GM21786 (cell line): ENCODE data around the gene NIN.
"Not testable (repeated sequence)": the region's sequence is repeated elsewhere in the genome, so short reads cannot be mapped to it uniquely, and the experiment has no call there.

Source experiments
- ATAC-seq: cut with Tn5 transposase; IDR thresholded peaks from one replicate; pipeline ENCODE4 v1.9.1; 2021; ENCODE audit not compliant: unreplicated experiment

The NIN gene

DNA sequence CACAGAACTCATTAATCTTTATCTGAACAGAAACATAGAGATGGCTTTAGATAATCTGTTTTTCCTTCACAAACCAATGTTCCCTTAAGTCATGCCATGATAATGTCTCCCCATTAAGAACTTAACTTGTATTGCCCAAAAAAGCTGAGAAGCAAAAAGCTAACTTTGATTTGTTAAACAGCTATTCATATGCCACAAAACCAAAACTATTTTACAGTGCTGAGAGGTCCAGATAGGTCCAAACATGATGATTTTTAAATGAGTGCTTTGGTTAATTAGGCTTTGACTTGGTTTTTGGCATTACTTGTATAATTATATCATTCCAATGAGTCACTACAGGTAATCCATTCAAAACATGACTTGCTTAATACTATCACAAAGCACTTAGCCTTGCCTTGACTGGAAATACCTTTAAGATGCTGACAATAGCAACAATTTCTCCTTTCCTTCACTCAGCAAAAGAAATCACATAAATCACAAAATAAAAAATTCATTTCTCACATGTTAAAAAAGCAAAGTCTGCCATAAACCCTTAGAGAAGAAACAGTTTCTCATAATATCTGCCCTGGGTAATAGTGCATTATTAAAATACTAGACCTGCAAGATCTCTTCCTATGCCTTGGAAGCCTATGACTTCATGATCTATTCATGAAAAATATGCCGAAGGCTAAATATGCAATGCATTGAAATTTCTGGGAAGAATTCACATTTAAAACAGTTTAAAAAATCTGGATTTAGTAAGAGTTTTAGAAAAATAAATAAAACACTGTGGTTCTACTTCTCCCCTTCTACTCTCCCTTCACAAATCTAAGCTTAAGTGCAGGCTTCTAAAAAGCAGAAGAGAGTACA lies 110.8 kb downstream of the NIN start:
- no peak for ATAC-seq

- no peak for ATAC-seq
Measured at GRCh38 chr14:50718949-50719348, 112.0 kb downstream of the NIN start.

GRCh38 chr14:50717811-50718210 lies 113.2 kb downstream of the NIN start:
- ATAC-seq: no peak

DNA sequence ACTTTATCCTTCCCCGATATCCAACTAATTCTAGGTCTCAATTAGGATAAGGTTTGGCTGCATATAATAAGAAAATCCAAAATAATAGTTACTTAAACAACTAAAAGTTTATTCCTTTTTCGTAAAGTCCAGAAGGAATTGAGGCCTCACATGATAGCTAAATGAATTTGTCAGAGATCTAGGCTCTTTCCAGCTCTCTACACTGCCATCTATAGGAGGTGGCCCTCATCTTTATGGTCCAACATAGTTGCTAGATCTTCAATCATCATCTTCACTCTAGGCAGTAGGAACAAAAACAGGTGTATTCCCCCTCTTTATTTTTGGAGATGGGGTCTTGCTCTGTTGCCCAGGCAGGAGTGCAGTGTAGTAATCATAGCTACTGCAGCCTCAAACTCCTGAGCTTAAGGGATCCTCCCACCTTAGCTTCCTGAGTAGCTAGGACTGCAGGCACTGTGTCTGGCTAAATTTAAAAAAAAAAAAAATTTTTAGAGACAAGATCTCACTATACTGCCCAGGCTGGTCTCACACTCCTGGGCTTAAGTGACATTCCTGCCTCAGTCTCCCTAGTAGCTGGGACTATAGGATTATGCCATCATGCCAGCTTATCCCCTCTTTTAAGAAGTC lies 116.4 kb downstream of the NIN start:
- no peak for ATAC-seq

DNA sequence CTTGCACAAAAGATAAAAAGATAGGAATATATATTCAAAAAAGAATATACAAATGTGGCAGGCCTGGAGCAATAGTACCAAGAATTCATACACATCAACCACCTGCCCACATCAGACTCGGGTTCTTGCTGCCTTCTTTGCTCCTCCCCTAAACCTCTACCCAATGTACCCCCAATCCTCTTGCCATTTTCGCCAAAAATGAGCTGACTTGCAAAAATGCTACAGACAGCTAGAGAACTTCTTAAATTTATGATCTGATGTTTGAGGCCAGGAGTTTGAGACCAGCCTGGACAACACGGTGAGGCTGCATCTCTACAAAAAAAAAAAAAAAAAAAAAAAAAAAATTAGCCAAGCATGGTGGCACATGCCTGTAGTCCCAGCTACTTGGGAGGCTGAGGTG lies 119.9 kb downstream of the NIN start:
- no peak for ATAC-seq

GRCh38 chr14:50705026-50705593 lies 125.9 kb downstream of the NIN start:
- no peak for ATAC-seq

DNA sequence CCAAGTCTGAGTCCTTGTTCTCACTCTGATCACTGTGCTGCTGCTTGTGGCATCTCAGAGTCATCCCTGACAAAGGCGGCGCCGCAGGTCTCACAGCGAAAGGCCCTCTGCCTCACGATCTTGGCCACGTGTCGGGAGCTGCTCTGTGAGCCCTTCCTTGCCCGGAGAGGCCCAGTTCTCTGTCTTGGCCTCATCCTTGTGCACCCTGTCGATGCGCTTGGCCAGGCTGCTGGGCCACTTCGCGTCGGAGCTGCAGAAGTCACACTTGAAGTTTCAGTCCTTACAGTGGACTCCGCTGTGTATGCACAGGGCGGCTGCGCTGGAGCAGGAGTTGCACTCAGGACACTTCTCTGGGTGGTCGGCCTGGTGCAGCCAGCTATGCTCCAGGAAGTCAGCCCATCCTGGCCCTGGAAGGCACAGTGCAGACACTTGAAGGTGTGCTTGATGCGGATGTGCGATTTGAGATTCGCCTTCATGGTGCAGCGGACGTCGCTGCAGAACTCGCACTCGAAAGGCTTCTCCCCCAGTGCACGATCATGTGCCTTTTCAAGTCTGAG lies 126.4 kb downstream of the NIN start:
- no peak for ATAC-seq

DNA sequence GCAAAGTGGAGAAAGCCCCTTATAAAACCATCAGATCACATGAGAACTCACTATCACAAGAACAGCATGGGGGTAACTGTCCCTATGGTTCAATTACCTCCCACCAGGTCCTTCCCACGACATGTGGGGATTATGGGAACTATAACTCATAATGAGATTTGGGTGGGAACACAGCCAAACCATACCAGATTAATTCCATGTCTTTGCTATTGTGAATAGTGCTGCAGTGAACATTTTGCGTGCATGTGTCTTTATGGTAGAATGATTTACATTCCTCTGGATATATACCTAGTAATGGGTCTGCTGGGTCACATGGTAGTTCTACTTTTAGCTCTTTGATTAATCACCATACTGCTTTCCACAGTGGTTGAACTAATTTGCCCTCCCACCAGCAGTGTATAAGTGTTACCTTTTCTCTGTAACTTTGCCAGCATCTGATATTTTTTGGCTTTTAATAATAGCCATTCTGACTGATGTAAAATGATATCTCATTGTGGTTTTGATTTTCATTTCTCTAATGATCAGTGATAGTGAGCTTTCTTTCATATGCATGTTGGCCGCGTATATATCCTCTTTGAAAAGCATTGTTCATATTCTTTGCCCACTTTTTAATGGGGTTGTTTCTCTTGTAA lies 133.2 kb downstream of the NIN start:
- ATAC-seq: no peak

DNA sequence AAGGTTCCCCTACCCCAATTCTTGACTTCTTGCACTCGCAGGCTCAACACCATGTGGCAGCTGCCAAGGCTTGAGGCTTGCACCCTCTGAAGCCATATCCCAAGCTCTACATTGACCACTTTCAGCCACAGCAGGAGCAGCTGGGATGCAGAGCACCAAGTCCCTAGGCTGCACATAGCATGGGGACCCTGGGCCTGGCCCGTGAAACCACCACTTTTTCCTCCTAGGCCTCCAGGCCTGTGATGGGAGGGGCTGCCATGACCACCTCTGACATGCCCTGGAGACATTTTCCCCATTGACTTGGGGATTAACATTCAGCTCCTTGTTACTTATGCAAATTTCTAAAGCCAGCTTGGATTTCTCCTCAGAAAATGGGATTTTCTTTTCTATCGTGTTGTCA lies 136.7 kb downstream of the NIN start:
- not testable (repeated sequence) for ATAC-seq

- ATAC-seq: no peak
Measured at GRCh38 chr14:50688875-50689274, 142.1 kb downstream of the NIN start.

GRCh38 chr14:50679674-50680073 lies 151.3 kb downstream of the NIN start:
- ATAC-seq: no peak

DNA sequence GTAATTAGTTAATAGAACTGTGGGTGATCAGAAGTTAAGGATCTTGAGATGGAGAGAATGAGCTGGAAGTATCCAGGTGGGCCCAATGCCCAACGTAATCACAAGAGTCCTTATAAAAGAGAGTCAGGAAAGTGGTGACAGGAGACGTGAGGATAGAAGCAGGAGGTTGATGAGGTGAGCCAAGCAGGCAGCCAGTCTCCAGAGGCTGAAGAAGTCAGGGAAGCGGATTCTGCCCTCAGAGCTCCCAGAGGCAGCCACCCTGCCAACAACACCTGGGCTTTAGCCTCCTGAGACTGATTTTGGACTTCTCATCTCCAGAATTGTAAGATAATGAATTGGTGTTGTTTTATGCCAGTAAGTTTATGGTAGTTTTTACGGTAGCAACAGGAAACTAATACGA lies 152.8 kb downstream of the NIN start:
- no peak for ATAC-seq

- ATAC-seq: peak; percentile 82
Measured at GRCh38 chr14:50677527-50678063, 153.4 kb downstream of the NIN start.

- peak; percentile 16 for ATAC-seq
Measured at GRCh38 chr14:50676814-50677516, 154.0 kb downstream of the NIN start.

DNA sequence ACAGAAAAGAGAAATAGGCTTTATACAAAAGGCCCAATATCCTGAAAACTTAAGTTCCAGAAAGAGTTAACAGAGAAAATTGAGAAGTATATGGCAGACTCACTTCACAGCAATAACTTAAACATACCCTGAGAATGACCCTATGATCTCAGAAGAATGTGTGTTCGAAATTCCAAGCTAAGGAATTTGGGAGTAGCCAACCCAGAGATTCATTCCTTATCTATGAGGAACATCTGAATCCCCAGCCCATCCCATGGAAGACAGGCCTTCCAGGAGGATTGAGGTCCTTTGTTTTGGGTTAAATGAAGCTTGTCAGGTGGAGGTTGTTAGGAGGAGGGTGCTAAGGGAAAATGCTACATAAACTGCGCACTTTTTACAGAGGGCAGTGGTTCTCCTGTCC lies 155.4 kb downstream of the NIN start:
- no peak for ATAC-seq

GRCh38 chr14:50670866-50671256 lies 160.1 kb downstream of the NIN start:
- ATAC-seq: no peak

DNA sequence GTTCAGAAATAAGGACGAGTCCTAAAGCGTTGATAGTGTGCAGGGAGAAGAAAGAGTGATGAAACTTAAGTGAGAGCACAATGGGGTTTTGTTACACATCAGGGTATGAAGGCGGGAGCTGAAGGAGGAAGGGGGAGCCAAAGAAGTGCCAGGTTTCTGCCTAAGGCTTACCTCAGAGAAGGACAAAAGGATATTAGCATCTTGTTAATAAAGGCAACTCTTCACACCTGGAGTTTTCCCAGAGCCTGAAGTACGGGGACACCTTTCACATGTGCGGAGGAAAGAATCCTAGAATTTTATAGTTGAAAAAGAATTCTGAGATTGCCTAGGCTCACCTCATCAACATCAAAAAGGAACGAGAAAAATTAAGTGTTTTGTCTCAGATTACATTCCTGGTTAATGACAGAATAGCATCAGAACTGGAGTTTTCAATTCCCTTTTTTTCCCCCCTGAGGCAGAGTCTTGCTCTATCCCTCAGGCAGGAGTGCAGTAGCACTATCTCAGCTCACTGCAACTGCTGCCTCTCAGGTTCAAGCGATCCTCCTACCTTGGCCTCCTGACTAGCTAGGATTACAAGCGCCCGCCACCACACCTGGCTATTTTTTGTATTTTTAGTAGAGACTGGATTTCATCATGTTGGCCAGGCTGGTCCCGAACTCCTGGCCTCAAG lies 160.6 kb downstream of the NIN start:
- no peak for ATAC-seq
